ENCODE results near the gene LOXHD1.

The LOXHD1 gene

GRCh38 chr18:46547520-46547919 lies 109.5 kb downstream of the LOXHD1 start:
- DNase-seq (ENCODE audit: low read depth) = no peak

- DNase-seq (ENCODE audit: low read depth) = no peak
Measured at GRCh38 chr18:46546111-46546640, 110.8 kb downstream of the LOXHD1 start.

- no peak for DNase-seq (ENCODE audit: low read depth)
Measured at GRCh38 chr18:46542545-46542944, 114.5 kb downstream of the LOXHD1 start.

DNA sequence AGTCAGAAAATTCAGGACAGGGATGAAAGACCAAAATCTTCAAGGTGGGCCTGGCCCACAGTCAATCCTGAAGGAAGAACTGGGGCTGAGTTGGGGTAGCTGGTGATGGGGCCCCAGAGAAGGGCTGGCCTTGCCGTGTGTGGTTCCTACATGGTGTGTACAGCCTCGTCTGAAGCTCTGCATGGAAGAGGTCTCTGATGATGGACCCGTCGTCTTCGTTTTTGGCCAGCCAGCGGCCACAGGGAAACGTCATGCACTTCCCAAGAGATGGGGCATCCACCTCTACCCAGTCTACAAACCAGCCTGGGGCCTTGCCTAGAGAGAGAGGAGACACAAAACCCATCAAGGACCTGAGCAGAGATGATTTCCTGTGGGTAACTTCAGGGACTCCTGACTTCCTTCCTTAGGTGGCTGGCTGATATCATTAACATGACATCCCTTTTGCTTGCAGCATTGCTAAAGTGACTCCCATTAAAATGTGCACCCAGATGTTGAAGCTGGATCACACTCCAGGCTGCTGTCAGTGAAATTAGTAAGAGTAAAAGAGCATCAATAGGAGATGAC lies 115.3 kb downstream of the LOXHD1 start:
- DNase-seq (ENCODE audit: low read depth) = no peak

GRCh38 chr18:46538376-46538775 lies 118.6 kb downstream of the LOXHD1 start:
- no peak for DNase-seq (ENCODE audit: low read depth)

- DNase-seq (ENCODE audit: low read depth) = no peak
Measured at GRCh38 chr18:46536215-46536874, 120.7 kb downstream of the LOXHD1 start.

- no peak for DNase-seq (ENCODE audit: low read depth)
Measured at GRCh38 chr18:46531482-46531881, 125.5 kb downstream of the LOXHD1 start.

DNA sequence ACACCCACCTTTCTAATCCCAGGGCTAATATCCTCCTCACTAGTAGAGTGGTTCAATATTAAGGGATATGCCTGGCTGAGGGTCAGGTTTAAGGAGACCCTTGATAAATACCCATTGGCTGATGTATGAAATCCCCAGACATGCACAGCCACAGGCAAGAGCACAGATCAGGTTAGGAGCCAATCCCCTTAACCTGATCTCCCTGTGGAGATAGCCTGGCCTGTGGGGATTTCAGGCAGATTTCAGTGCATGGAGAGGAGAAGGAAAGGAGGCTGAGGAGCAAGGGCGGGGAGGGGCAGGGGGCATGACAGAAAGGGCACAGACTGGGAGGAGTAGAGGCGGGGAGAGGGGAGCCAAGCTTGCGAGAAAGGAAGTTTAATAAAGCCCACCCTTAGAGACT lies 129.0 kb downstream of the LOXHD1 start:
- no peak for DNase-seq (ENCODE audit: low read depth)

GRCh38 chr18:46519870-46520269 lies 137.2 kb downstream of the LOXHD1 start:
- DNase-seq (ENCODE audit: low read depth) = no peak

DNA sequence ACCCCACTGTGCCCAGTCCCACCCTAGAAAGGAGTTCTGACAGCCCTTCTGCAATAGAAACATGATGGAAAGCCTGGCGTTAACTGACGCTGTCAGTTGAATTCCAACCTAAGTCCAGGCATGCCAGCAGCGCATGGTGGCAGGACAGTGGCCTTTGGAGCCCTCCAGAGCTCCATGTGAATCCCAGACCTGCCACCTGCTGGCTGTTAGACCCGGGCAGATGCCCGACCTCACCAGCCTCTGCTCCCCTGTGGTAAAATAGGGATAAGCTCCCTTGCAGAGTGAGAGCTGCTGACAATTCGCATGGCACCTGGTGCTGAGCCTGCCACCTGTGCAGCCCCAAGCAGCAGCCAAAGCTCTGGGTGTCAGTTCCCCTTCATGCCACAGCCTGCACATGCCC lies 138.6 kb downstream of the LOXHD1 start:
- no peak for DNase-seq (ENCODE audit: low read depth)

DNA sequence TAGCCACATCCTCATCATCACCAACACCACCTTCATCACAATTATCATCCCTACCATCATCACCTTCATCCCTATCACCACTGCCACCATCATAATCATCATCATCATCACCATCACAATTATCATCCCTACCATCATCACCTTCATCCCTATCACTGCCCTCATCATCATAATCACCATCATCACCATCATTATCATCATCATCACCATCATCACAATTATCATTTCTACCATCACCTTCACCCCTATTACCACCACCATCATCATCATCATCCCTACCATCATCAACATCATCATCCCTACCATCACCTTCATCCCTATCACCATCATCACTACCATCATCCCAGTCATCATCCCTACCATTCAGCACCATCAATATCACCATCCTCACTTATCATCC lies 140.5 kb downstream of the LOXHD1 start:
- no peak for DNase-seq (ENCODE audit: low read depth)

- no peak for DNase-seq (ENCODE audit: low read depth)
Measured at GRCh38 chr18:46510386-46510785, 146.6 kb downstream of the LOXHD1 start.

DNA sequence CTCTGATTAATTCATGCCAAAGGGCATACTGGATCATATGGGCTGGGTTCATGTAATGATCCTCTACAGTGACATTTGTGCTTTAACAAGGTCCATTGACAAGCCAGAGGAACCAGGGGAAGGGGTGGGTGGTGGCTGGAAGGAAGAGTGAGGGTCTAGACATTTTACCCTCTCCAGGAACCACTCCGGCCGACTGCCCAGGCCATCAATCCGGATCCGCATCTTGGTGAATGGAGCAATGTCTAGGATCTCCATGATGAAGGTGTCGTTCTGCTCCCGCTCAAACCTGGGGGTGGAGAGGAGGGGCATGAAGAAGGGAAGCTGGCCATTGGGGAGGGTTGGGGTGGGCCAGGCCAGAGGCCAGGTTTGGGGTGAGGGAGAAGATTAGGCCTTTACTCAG lies 147.5 kb downstream of the LOXHD1 start:
- no peak for DNase-seq (ENCODE audit: low read depth)

- no peak for DNase-seq (ENCODE audit: low read depth)
Measured at GRCh38 chr18:46506974-46507586, 149.9 kb downstream of the LOXHD1 start.

- no peak for DNase-seq (ENCODE audit: low read depth)
Measured at GRCh38 chr18:46502444-46502843, 154.6 kb downstream of the LOXHD1 start.

DNA sequence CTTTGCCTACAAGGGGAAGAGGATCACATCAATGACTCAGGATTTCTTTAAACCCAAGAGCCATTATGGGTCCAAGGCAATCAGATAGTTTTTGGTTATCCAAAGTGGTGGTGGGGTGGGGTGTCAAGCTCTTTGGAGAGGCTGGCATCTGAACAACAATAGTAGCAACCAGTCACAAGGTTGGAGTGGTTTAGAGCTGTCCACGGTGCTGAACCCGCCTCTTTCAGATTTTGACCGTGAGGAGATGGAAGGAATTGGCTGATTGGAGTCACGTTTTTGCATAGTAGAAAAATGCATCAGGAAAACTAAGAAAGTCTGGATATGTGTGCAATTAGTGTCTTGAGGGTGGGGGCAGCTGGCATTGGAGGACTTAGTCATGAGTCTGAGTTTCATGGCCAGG lies 159.9 kb downstream of the LOXHD1 start:
- no peak for DNase-seq (ENCODE audit: low read depth)

- no peak for DNase-seq (ENCODE audit: low read depth)
Measured at GRCh38 chr18:46488471-46489213, 168.4 kb downstream of the LOXHD1 start.

- DNase-seq (ENCODE audit: low read depth) = no peak
Measured at GRCh38 chr18:46485675-46486194, 171.3 kb downstream of the LOXHD1 start.

DNA sequence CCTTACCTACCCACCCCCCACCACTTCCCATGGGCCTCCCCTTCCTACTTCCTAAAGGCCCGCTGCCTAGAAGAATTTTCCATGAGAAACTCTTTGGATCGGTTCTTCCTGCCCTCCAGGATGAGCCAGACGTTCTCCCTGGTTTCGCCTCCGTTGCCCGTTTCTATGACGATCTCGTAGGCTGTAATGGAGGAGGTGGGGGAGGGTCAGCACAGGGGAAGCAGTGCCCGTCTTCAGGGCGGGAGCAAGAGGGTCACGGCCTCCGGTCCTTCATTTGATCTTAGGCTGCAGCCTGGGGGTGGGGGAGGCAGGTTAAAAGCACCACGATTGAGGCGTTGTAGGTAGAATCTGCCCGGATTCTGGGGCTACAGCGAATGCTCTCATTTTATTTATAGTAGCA lies 172.0 kb downstream of the LOXHD1 start:
- DNase-seq (ENCODE audit: low read depth) = no peak

GRCh38 chr18:46482831-46483230 lies 174.2 kb downstream of the LOXHD1 start:
- DNase-seq (ENCODE audit: low read depth) = no peak

DNA sequence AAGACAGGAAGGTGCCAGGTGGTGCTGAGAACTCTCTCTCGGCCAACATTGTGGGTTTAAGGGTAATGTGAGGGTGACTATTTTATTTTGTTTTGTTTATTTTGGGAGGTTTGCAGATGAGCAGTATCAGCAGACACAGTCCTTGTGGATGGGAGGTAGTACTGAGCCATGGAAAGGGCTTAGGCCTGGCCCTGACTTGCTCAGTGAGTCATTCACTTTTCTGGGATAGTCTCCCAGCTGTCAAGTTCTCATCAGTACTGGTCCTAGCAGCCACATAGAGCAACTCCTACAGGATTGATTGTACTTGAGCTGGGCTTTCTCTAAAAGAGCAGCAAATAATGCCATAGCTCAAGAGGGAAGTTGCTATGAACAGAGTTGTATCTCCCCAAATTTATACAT lies 175.2 kb downstream of the LOXHD1 start:
- DNase-seq (ENCODE audit: low read depth) = no peak

- DNase-seq (ENCODE audit: low read depth) = peak; percentile 41
Measured at GRCh38 chr18:46481048-46481846, 175.8 kb downstream of the LOXHD1 start.

All from T follicular helper cell (primary cell).